ENCODE results near the gene KBTBD2.
"Not testable (repeated sequence)": the region's sequence is repeated elsewhere in the genome, so short reads cannot be mapped to it uniquely, and the experiment has no call there.

Gene KBTBD2

DNA sequence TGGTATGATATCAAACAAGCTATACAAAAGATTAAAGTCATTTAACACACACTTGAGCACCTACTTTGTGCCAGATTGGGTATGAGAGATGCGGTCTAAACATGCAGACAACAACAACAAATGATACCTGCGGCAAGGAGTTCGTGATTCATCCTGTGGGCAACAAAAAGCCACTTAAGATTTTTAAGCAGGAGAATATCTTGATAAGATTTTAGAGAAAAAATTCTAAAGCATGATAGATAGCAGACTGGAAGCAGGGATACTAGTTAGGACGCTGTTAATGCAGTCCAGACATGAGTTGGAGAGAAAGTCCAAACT lies 1.6 kb upstream of the KBTBD2 start:
- DNase-seq (ENCODE audit: low spot score): no peak

DNA sequence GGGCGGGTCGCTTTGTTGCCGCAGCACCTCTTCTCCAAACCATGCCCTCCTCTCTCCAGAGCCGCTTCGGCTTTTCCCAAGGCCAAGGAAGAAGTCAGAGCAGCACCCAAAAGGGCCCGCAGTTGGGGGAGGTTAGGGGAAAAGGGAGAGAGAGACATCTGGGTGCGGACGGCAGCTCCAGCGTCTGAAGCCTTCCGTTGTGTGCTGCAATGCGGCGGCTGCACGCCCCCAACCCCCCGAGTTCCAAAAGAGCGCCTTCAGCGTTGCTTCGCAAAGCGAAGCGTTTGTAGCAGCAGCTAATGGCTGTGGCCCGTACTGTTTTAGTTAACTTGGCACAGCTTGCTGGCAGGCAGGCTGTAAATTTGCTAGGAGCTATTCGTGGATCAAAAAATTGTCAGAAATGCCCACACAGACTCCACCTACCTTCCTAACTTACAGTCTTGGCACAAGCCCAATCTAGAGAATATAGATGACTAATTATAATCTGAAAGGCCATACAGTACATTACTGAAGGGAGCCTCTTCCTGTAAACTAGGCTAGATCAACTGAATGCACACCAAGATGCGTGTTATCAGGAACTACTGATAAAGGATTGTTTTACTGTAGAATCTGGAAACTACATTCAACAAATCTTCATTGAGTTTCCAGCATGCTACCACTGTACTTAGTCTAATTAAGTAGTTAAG lies 1.1 kb upstream of the KBTBD2 start:
- peak; percentile 85 for DNase-seq (ENCODE audit: low spot score)

- DNase-seq (ENCODE audit: low spot score): peak; percentile 98
Measured at GRCh38 chr7:32891800-32892520, 400 bp upstream of the KBTBD2 start.

GRCh38 chr7:32890793-32891042 lies 842 bp downstream of the KBTBD2 start:
- DNase-seq (ENCODE audit: low spot score): no peak

DNA sequence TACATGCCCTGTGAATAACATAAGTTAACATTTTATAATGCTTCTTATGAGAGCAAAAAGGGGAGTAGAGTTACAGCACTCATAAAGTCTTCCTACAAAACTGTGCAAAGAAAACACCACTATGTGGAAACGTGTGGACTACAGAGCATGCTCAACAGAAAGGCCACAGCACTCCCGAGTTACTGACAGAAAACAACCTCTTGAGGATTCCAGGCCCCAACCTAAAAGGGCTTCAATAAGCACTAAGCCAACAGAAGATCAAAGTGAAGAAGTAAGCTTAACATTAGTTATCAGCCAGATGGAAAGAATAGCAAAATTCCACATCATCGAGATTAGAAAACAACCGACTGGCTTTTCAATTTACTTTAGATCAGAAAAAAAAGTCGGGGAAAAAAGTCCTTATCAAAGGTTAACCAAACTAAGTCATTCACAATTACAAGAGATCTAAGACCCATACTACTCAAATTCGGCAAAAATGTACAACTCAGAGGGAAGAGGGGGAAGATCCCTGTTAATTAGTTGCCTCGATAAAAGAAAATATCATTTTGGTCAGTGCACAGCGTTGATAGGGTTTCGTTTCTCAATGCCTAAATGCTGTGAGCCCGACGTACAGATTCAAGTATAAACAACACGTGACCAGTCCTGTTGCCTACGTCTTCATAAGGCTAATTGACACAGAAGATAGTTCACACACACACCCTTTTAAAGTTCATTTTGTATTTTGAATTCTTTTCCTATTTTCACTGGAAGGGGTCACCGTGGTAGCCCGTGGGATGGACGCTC lies 1.4 kb downstream of the KBTBD2 start:
- peak; percentile 93 for DNase-seq (ENCODE audit: low spot score)

DNA sequence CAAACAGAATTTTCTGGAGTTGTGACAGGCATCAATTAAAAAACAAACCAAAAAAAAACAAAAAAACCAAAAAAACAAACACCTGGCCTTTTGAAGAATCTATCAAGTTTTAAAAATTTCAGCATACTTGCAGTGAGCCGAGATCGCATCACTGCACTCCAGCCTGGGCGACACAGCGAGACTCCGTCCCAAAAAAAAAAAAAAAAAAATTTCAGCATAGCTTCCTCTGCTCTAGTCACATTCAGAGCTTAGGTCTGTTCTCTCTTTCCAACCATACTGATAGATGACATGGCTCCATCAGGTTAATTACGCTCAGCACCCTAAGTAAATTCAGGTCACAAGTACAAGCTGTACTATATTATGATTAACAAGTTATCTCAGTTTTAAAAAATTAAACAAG lies 3.1 kb downstream of the KBTBD2 start:
- no peak for DNase-seq (ENCODE audit: low spot score)

- DNase-seq (ENCODE audit: low spot score): no peak
Measured at GRCh38 chr7:32887395-32887794, 4.2 kb downstream of the KBTBD2 start.

DNA sequence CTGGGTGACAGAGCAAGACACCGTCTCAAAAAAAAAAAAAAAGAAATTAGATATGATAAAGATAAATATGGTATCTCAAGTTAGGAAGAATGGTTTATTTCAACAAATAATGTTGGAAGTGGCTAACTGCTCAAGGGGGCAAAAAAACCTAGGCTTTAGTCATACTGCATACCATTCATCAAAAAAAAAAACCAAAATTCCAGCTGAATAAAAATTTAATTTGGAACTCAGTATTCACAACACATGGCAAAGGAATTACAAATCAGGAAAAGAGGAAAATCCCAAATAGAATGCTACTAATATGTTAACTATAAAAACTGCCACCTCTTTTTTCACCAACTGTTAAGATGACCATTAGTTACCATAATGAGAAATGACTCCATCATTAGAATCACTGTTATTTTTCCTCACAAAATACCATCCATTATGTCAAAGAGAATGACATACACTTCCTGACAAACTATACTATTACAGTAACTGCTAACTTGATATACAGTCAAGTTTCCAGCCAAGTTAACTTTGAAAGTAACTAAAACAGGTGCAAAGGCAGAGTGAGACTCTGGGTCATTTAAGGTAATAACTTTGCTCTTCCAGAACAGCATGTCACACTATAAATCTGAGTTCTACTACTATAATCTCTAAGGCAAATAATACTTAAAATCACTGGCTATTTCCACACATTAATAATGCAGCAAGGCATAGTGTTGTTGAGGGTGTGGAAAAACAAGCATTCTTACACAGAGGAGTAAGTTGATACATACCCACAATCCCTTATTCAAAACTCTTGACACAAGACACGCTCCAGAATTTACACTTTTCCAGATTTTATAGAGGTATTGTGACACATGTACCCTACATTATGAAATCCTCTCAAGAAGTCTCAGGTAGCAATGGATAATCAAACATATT lies 10.2 kb downstream of the KBTBD2 start:
- no peak for DNase-seq (ENCODE audit: low spot score)

DNA sequence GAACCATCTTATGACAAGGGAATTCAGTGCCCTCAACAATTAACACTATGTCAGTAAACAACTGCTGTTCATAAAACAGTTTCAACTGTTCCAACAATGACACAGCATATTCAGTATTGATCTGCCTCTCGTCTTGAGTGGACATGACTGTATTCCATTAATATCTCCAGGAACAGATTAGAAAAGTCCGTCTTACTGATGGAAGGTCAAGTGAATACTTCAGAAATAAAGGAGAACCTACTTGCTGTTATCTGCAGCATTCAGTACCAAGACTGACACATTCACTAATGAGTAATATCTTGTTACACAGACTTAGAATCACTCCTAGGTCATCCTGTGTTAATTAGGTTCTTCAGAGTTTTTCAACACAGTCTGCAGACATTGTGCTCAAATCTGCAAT lies 12.1 kb downstream of the KBTBD2 start:
- no peak for DNase-seq (ENCODE audit: low spot score)

DNA sequence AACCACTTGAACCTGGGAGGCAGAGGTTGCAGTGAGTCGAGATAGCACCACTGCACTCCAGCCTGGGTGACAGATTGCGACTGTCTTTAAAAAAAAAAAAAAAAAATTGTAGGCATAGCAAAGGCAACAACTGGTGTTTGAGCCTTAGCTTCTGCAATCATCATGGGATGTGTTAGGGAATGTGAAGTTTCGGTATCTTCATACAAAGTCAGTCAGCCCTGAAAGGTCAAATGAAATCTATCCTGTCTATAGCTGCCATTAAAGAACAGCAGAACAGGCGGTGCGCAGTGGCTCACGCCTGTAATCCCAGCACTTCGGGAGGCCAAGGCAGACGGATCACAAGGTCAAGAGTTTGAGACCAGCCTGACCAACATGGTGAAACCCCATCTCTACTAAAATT lies 13.5 kb downstream of the KBTBD2 start:
- not testable (repeated sequence) for DNase-seq (ENCODE audit: low spot score)

GRCh38 chr7:32872421-32872820 lies 19.1 kb downstream of the KBTBD2 start:
- DNase-seq (ENCODE audit: low spot score): no peak

DNA sequence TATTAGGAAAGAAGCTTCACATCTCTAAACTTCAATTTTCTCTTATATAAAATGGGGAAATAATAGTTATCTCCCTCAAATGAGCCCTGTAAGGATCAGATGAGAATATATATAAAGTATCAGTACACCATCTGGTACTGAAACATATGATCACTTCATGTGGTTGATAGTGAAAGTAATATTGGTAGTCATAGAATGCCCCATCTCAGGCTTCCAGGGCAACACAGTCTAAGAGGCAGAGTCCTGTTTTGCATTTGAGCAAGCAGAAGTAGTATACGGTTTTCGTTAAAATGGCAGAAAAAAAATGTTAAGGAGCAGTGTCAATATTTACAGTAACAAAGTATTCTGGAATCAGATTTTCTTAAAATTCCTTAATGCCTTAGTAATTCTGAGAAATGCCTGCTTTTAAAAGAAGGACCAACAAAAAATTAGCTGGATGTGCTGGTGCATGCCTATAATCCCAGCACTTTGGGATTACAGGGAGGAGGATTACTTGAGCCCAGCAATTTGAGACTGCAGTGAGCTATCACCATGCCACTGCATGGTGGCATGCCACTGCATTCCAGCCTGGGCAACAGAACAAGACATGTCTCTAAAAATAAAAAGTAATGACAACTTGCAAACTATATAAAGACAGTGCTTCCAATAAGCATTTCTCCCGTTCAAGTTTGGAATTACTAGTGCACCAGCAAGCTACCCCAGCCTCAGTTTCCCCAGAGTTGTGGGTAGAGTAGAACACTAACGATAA lies 19.8 kb downstream of the KBTBD2 start:
- DNase-seq (ENCODE audit: low spot score): no peak

DNA sequence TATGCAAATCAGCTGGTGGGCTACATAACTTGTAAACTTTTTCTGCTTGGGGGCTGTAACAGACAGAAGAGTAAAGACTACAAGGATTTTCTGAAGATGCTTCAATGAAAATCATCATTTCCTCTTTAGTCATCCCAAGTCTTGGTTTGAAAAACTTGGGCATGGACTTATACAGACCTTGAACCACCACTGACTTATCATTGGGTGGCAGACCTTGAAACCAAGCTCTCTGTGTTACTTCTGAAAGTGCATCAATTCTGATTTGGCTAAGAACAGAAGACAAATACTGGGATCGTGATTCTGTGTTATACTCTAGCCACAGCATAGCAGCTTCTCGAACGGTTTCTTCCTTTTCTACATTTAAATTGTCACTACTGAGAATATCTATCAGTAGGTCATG lies 21.3 kb downstream of the KBTBD2 start:
- no peak for DNase-seq (ENCODE audit: low spot score)

GRCh38 chr7:32869716-32870115 lies 21.8 kb downstream of the KBTBD2 start:
- no peak for DNase-seq (ENCODE audit: low spot score)

DNA sequence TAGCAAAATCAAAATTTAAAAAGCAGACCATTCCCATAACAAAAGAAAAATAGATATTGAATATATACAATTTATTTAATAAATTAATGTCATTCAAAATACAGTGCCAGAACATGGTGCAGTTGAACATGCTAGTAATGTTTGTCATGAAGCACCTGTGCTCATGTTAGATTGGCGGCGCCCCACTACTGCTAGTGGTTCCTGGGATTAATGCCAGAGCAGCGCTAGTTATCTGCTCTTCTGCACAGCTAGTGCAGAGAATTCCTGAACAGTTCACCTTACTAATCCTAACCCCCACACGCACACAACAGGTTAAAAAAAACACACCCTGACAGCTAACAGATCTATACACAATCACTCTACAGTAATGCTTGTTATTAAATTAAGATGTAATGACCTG lies 23.4 kb downstream of the KBTBD2 start:
- DNase-seq (ENCODE audit: low spot score): no peak

DNA sequence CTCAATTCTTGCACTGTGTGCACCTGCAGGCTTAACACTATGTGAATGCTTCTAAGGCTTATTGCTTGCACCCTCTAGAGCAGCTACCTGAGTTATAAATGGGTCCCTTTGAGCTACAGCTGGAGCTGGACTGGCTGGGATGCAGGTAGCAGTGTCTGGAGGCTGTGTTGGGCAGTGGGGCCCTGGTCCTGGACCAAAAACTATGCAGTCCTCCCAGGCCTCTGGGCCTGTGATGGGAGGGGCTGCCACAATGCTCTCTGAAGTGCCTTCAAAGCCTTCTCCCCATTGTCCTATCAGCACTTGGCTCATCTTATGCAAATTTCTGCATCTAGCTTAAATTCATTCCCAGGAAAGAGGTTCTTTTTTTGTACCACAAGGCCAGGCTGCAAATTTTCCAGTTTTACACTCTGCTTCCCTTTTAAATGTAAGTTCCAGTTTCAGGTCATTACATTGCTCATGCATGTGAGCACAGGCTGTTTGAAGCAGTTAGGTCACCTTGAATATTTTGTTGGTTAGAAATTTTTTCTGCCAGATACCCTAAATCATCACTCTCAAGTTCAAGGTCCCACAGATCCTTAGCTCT lies 26.0 kb downstream of the KBTBD2 start:
- DNase-seq (ENCODE audit: low spot score): no peak

- not testable (repeated sequence) for DNase-seq (ENCODE audit: low spot score)
Measured at GRCh38 chr7:32863872-32864271, 27.7 kb downstream of the KBTBD2 start.

DNA sequence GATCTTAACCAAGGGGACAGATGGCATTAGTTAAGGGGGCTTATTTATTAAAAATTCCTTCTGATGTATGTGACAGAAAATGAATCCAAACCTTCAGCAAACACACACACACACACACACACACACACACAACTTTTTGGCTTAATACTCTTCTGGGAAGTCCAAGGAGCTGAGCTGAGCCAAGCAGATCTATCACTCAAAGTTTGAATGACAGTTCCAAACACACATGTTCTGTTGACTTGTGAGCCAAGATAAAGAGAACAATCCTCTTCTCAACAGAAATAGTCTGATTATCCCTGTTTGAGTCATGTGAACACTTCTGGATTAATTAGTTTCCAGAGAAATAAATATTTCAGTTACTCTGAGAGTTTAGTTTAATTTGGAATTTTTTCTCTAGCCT lies 31.5 kb downstream of the KBTBD2 start:
- DNase-seq (ENCODE audit: low spot score): no peak

DNA sequence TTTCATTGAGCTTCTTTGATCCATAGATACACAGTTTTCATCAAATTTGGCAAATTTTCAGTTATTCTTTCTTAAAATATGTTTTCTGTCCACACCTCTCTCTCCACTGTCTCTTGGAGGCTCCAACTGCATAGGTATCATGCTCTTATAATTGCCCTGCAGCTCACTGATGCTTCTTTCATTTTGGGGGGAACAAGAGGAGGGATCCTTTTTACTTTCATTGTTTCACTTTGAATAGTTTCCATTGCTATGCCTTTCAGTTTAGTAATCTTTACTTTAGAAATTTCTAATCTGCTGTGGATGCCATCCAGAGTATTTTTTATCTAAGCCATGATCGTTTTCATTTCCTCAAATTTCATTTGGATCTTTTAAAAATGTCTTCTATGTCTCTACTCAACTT lies 32.9 kb downstream of the KBTBD2 start:
- no peak for DNase-seq (ENCODE audit: low spot score)

DNA sequence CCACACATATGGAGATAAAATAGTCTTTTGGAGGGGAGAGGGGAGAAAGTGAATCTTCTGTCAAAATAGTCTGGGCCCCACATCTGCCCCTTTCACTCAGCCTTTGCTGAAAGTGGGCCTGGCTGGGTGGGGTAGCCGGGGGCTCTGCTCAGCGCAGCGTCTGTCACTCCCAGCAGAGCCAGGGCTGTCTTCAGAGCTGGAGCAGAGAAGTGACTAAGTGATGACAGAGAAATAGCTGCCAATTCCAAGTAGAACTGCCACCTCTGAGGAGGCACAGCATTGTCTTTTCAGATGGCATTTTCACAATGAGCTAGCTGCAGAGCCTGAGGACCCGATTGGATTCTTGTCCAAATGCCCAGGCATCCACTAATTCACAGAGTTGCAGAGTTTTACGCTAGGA lies 34.5 kb downstream of the KBTBD2 start:
- not testable (repeated sequence) for DNase-seq (ENCODE audit: low spot score)

Measured in NAMALWA (cell line).